WTC11 (cell line): ENCODE measurements around the gene TIGD1.

ENCODE experiments used
- AR ChIP-seq: fragments of 250-450 bp; sonication (Bioruptor Pico); IDR thresholded peaks from 2 replicates; pipeline ENCODE4 v1.9.0; 2021; ENCODE audit warnings: mild to moderate bottlenecking
- JUN ChIP-seq: sonication (generic); formaldehyde crosslinking; IDR thresholded peaks from 2 replicates; pipeline ENCODE4 v1.8.0; 2023; ENCODE audit warnings: mild to moderate bottlenecking, missing genetic modification reagents
- TEAD4 ChIP-seq: sonication (generic); formaldehyde crosslinking; IDR thresholded peaks from 2 replicates; pipeline ENCODE4 v1.8.0; 2022; ENCODE audit warnings: mild to moderate bottlenecking, missing genetic modification reagents
- TF ChIP-seq, protein P1 (sequence below): fragments of 200-600 bp; IDR thresholded peaks from 2 replicates; pipeline ENCODE4 v1.8.0; 2022; ENCODE audit warnings: antibody characterized with exemption

GRCh38 chr2:232537079-232537478 is 13.3 kb downstream of the TIGD1 start:
- TF ChIP-seq, protein P1, sequence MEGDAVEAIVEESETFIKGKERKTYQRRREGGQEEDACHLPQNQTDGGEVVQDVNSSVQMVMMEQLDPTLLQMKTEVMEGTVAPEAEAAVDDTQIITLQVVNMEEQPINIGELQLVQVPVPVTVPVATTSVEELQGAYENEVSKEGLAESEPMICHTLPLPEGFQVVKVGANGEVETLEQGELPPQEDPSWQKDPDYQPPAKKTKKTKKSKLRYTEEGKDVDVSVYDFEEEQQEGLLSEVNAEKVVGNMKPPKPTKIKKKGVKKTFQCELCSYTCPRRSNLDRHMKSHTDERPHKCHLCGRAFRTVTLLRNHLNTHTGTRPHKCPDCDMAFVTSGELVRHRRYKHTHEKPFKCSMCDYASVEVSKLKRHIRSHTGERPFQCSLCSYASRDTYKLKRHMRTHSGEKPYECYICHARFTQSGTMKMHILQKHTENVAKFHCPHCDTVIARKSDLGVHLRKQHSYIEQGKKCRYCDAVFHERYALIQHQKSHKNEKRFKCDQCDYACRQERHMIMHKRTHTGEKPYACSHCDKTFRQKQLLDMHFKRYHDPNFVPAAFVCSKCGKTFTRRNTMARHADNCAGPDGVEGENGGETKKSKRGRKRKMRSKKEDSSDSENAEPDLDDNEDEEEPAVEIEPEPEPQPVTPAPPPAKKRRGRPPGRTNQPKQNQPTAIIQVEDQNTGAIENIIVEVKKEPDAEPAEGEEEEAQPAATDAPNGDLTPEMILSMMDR, result peak; percentile 67
- TF ChIP-seq TEAD4 (CRISPR knock-in tag) (no peak), AR (no peak), JUN (CRISPR knock-in tag) (no peak)
